ENCODE measurements around the gene MAPK12.
"Not testable (repeated sequence)": the region's sequence is repeated elsewhere in the genome, so short reads cannot be mapped to it uniquely, and the experiment has no call there.

MAPK12 gene

GRCh38 chr22:50280708-50281383, 19.4 kb upstream of the MAPK12 start:
- FAIRE-seq, result no peak

GRCh38 chr22:50280022-50280707, 18.7 kb upstream of the MAPK12 start:
- no peak for FAIRE-seq

GRCh38 chr22:50278956-50279619, 17.6 kb upstream of the MAPK12 start:
- FAIRE-seq, result no peak

GRCh38 chr22:50278461-50278860, 17.0 kb upstream of the MAPK12 start:
- no peak for FAIRE-seq

GRCh38 chr22:50277761-50278160, 16.3 kb upstream of the MAPK12 start:
- FAIRE-seq, result no peak

GRCh38 chr22:50276143-50276542, 14.7 kb upstream of the MAPK12 start:
- FAIRE-seq, result no peak

- no peak for FAIRE-seq
Measured at GRCh38 chr22:50275181-50276055, 13.9 kb upstream of the MAPK12 start.

GRCh38 chr22:50274771-50275170, 13.3 kb upstream of the MAPK12 start:
- FAIRE-seq, result no peak

GRCh38 chr22:50274311-50274710, 12.8 kb upstream of the MAPK12 start:
- FAIRE-seq, result no peak

- FAIRE-seq, result not testable (repeated sequence)
Measured at GRCh38 chr22:50273781-50274180, 12.3 kb upstream of the MAPK12 start.

- FAIRE-seq, result not testable (repeated sequence)
Measured at GRCh38 chr22:50273352-50273751, 11.9 kb upstream of the MAPK12 start.

- no peak for FAIRE-seq
Measured at GRCh38 chr22:50272044-50272802, 10.7 kb upstream of the MAPK12 start.

- FAIRE-seq, result no peak
Measured at GRCh38 chr22:50271519-50271970, 10.1 kb upstream of the MAPK12 start.

- FAIRE-seq, result no peak
Measured at GRCh38 chr22:50270666-50271394, 9.3 kb upstream of the MAPK12 start.

- FAIRE-seq, result no peak
Measured at GRCh38 chr22:50269970-50270665, 8.6 kb upstream of the MAPK12 start, which contains the start of gene MAPK11. MAPK11 (minus strand) TSS chr22:50270380; CDS start chr22:50270292, 88 bp downstream.

GRCh38 chr22:50269573-50269969, 8.1 kb upstream of the MAPK12 start:
- no peak for FAIRE-seq

GRCh38 chr22:50268655-50269113, 7.2 kb upstream of the MAPK12 start:
- no peak for FAIRE-seq

- no peak for FAIRE-seq
Measured at GRCh38 chr22:50267591-50268390, 6.3 kb upstream of the MAPK12 start.

- no peak for FAIRE-seq
Measured at GRCh38 chr22:50266994-50267393, 5.5 kb upstream of the MAPK12 start.

Measured in colon (tissue), 2 donors.